Neuronal stem cell (in vitro differentiated cells): ENCODE measurements around the gene IL23R.

Experiments used
- DNase-seq: peaks from one replicate; pipeline ENCODE4 v3.0.0-alpha.2; 2013; ENCODE audit warnings: low spot score
- H2AFZ ChIP-seq: one replicate; pipeline ENCODE4 v1.6.1; 2013; ENCODE audit warnings: mild to moderate bottlenecking, low read length, inconsistent platforms
- H2AK5ac ChIP-seq: 2 replicates; pipeline ENCODE4 v1.6.1; 2013; ENCODE audit warnings: low read depth, mild to moderate bottlenecking, inconsistent platforms, low read length, moderate library complexity, mixed read lengths
- H2BK120ac ChIP-seq: 2 replicates; pipeline ENCODE4 v1.6.1; 2013; ENCODE audit warnings: low read depth, mild to moderate bottlenecking, inconsistent platforms, low read length, moderate library complexity, mixed read lengths
- H2BK12ac ChIP-seq: one replicate; pipeline ENCODE4 v1.6.1; 2013; ENCODE audit warnings: low read length, inconsistent platforms
- H2BK15ac ChIP-seq: 2 replicates; pipeline ENCODE4 v1.6.1; 2013; ENCODE audit warnings: mild to moderate bottlenecking, low read length, inconsistent platforms, mixed read lengths
- H2BK5ac ChIP-seq: one replicate; pipeline ENCODE4 v1.6.1; 2013; ENCODE audit warnings: inconsistent platforms, mild to moderate bottlenecking, low read length, moderate library complexity
- H3K14ac ChIP-seq: one replicate; pipeline ENCODE4 v1.6.1; 2013; ENCODE audit warnings: low read length, inconsistent platforms
- H3K18ac ChIP-seq: 2 replicates; pipeline ENCODE4 v1.6.1; 2013; ENCODE audit warnings: low read length, inconsistent platforms
- H3K23ac ChIP-seq: 2 replicates; pipeline ENCODE4 v1.6.1; 2013; ENCODE audit warnings: low read depth, mild to moderate bottlenecking, mixed read lengths, low read length, inconsistent platforms; ENCODE audit not compliant: poor library complexity
- H3K27ac ChIP-seq: replicated peaks from 3 replicates; pipeline ENCODE4 v1.5.1; 2013; ENCODE audit warnings: low read length, inconsistent platforms
- H3K27me3 ChIP-seq, 3 experiments: 2 replicates each; pipeline ENCODE4 v1.6.1; 2013; ENCODE audit warnings: low read length in 3 of 3, mild to moderate bottlenecking in 2 of 3, inconsistent platforms in 1 of 3, low read depth in 1 of 3, mixed read lengths in 1 of 3, moderate library complexity in 1 of 3; ENCODE audit not compliant: control insufficient read depth in 3 of 3, insufficient read depth in 3 of 3
- H3K36me3 ChIP-seq, 2 donors: replicated peaks in 1 of 2; 2 replicates each; pipeline ENCODE4 v1.6.1; 2013; ENCODE audit warnings: low read length in 2 of 2; ENCODE audit not compliant: control insufficient read depth in 2 of 2, insufficient read depth in 2 of 2
- H3K4ac ChIP-seq: 2 replicates; pipeline ENCODE4 v1.6.1; 2013; ENCODE audit warnings: inconsistent platforms, mild to moderate bottlenecking, low read length, moderate library complexity
- H3K4me1 ChIP-seq, 2 donors: 1 replicate in 1 of 2; 2 replicates in 1 of 2; pipeline ENCODE4 v1.6.1; 2013; ENCODE audit warnings: low read length in 2 of 2, low read depth in 1 of 2; ENCODE audit not compliant: control insufficient read depth in 2 of 2, insufficient read depth in 1 of 2
- H3K4me2 ChIP-seq: one replicate; pipeline ENCODE4 v1.6.1; 2013; ENCODE audit warnings: mild to moderate bottlenecking, low read length, inconsistent platforms; ENCODE audit not compliant: insufficient read depth, poor library complexity, severe bottlenecking
- H3K4me3 ChIP-seq, 2 donors: 2 replicates each; pipeline ENCODE4 v1.5.1; 2013; ENCODE audit warnings: low read length in 2 of 2, mild to moderate bottlenecking in 2 of 2, inconsistent platforms in 1 of 2, moderate library complexity in 1 of 2
- H3K79me1 ChIP-seq: one replicate; pipeline ENCODE4 v1.6.1; 2013; ENCODE audit warnings: low read depth, mild to moderate bottlenecking, inconsistent platforms, low read length, moderate library complexity
- H3K9ac ChIP-seq: one replicate; pipeline ENCODE4 v1.6.1; 2013; ENCODE audit warnings: mild to moderate bottlenecking, low read depth, low read length, inconsistent platforms; ENCODE audit not compliant: poor library complexity
- H3K9me3 ChIP-seq, 2 donors: replicated peaks in 1 of 2; 2 replicates each; pipeline versions ENCODE3 to v1.6.1; 2013; ENCODE audit warnings: low read length in 2 of 2, mild to moderate bottlenecking in 2 of 2, inconsistent platforms in 1 of 2, low read depth in 1 of 2, mixed read lengths in 1 of 2, moderate library complexity in 1 of 2; ENCODE audit not compliant: control insufficient read depth in 2 of 2, insufficient read depth in 1 of 2
- H4K8ac ChIP-seq: one replicate; pipeline ENCODE4 v1.6.1; 2013; ENCODE audit warnings: low read depth, mild to moderate bottlenecking, inconsistent platforms, low read length, moderate library complexity
- H4K91ac ChIP-seq: one replicate; pipeline ENCODE4 v1.6.1; 2013; ENCODE audit warnings: low read length, low read depth, mild to moderate bottlenecking, inconsistent platforms; ENCODE audit not compliant: poor library complexity
- WGBS, 2 donors: extraction: QIAGEN DNeasy Blood & Tissue Kit; methylation state at CpG; one replicate each; pipeline ENCODE4 v1.1.7; 2013; ENCODE audit warnings: missing lambda C conversion rate in 2 of 2, mixed read lengths in 1 of 2; ENCODE audit not compliant: insufficient read length in 2 of 2, insufficient replicate concordance in 1 of 2; ENCODE audit errors: extremely low coverage in 2 of 2; 5-methylcytosine and 5-hydroxymethylcytosine counted together

The IL23R gene

GRCh38 chr1:67264152-67264551 lies 97.9 kb downstream of the IL23R start:
- Histone ChIP-seq H3K9ac (no peak overlapping the region), H3K36me3 (no peaks in the 10 kb centered on the region), H2AK5ac (no peak overlapping the region), H3K79me1 (no peaks in the 10 kb centered on the region), H3K27me3 (peaks cover 0 to 8% (median 0%) of the 10 kb centered on the region in 3 experiments), H3K27ac (no peak overlapping the region), H3K23ac (no peak overlapping the region), H2BK5ac (no peak overlapping the region), H2AFZ (no peak overlapping the region), H4K91ac (no peak overlapping the region), H3K4ac (no peak overlapping the region), H3K14ac (no peak overlapping the region), H3K9me3 (no peaks in the 10 kb centered on the region), H3K4me1 (no peaks in the 10 kb centered on the region), H2BK12ac (no peak overlapping the region), H2BK15ac (no peak overlapping the region), H3K4me3 (no peak overlapping the region), H3K18ac (no peak overlapping the region), H3K4me2 (no peak overlapping the region), H4K8ac (no peak overlapping the region), H2BK120ac (no peak overlapping the region)
- DNase-seq: no peak

DNA sequence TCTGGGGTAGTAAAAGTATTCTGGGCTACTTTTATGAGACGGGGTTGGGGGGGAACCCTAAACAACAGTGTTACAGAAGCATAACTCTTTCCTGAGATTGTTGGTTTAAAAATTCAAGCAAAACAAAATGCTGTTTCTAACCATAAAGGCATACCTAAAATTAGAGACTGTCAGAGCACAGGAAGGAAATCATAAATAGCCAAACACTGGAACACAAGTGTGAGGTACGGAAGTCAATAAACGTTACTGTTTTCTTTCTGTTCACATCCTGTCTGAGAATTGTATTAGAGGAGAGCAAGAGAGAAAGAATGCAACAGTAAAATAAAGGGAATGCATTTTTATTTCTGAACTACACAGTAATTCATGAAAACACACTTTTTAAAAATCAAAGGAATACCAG lies 98.6 kb downstream of the IL23R start:
- no peak overlapping the region for H3K18ac ChIP-seq
- no peak overlapping the region for H2BK12ac ChIP-seq
- no peaks in the 10 kb centered on the region for H3K9me3 ChIP-seq
- H3K4ac ChIP-seq: no peak overlapping the region
- H3K4me2 ChIP-seq: no peak overlapping the region
- H3K79me1 ChIP-seq: no peaks in the 10 kb centered on the region
- DNase-seq: no peak
- no peak overlapping the region for H3K4me3 ChIP-seq
- H3K9ac ChIP-seq: no peak overlapping the region
- H2BK120ac ChIP-seq: no peak overlapping the region
- H2AK5ac ChIP-seq: no peak overlapping the region
- H3K14ac ChIP-seq: no peak overlapping the region
- H4K91ac ChIP-seq: no peak overlapping the region
- H3K27ac ChIP-seq: no peak overlapping the region
- H3K27me3 ChIP-seq: peaks cover 0 to 8% (median 0%) of the 10 kb centered on the region in 3 experiments
- H3K36me3 ChIP-seq: no peaks in the 10 kb centered on the region
- H2BK5ac ChIP-seq: no peak overlapping the region
- H3K23ac ChIP-seq: no peak overlapping the region
- no peak overlapping the region for H2BK15ac ChIP-seq
- no CpG with 5 or more reads among the region's 3 CpGs for WGBS, 2 donors
- H4K8ac ChIP-seq: no peak overlapping the region
- no peaks in the 10 kb centered on the region for H3K4me1 ChIP-seq
- H2AFZ ChIP-seq: no peak overlapping the region

- no peak overlapping the region for H3K14ac ChIP-seq
- H3K4ac ChIP-seq: no peak overlapping the region
- no peak overlapping the region for H2BK12ac ChIP-seq
- no peak overlapping the region for H4K91ac ChIP-seq
- H4K8ac ChIP-seq: no peak overlapping the region
- no CpG with 5 or more reads among the region's 3 CpGs for WGBS, 2 donors
- no peak overlapping the region for H3K27ac ChIP-seq
- no peaks in the 10 kb centered on the region for H3K36me3 ChIP-seq
- no peak overlapping the region for H2AFZ ChIP-seq
- H3K79me1 ChIP-seq: no peaks in the 10 kb centered on the region
- DNase-seq: no peak
- H3K27me3 ChIP-seq: peaks cover 0 to 8% (median 0%) of the 10 kb centered on the region in 3 experiments
- H3K9ac ChIP-seq: no peak overlapping the region
- no peak overlapping the region for H3K23ac ChIP-seq
- H2BK15ac ChIP-seq: no peak overlapping the region
- H3K18ac ChIP-seq: no peak overlapping the region
- H3K4me2 ChIP-seq: no peak overlapping the region
- peaks cover 0 to 2% of the 10 kb centered on the region in 2 donors for H3K9me3 ChIP-seq
- H3K4me1 ChIP-seq: no peaks in the 10 kb centered on the region
- H3K4me3 ChIP-seq: no peak overlapping the region
- H2AK5ac ChIP-seq: no peak overlapping the region
- no peak overlapping the region for H2BK120ac ChIP-seq
- H2BK5ac ChIP-seq: no peak overlapping the region
Observed at GRCh38 chr1:67269061-67269460, 102.8 kb downstream of the IL23R start.

GRCh38 chr1:67270541-67270940 lies 104.3 kb downstream of the IL23R start:
- no peak overlapping the region for H3K4me2 ChIP-seq
- H3K23ac ChIP-seq: no peak overlapping the region
- no peak overlapping the region for H4K8ac ChIP-seq
- no peaks in the 10 kb centered on the region for H3K36me3 ChIP-seq
- peaks cover 0 to 2% of the 10 kb centered on the region in 2 donors for H3K9me3 ChIP-seq
- H2BK5ac ChIP-seq: no peak overlapping the region
- WGBS, 2 donors: 100% methylated on average over 1 of the region's 3 CpGs; no CpG with 5 or more reads in 1 of the 2 donors
- no peak overlapping the region for H2BK12ac ChIP-seq
- no peak overlapping the region for H3K4ac ChIP-seq
- H2BK120ac ChIP-seq: no peak overlapping the region
- no peak overlapping the region for H2AK5ac ChIP-seq
- no peak overlapping the region for H2AFZ ChIP-seq
- no peak overlapping the region for H4K91ac ChIP-seq
- no peaks in the 10 kb centered on the region for H3K79me1 ChIP-seq
- H3K9ac ChIP-seq: no peak overlapping the region
- H3K18ac ChIP-seq: no peak overlapping the region
- no peak overlapping the region for H2BK15ac ChIP-seq
- no peak overlapping the region for H3K27ac ChIP-seq
- no peak overlapping the region for H3K4me3 ChIP-seq
- H3K4me1 ChIP-seq: no peaks in the 10 kb centered on the region
- no peak overlapping the region for H3K14ac ChIP-seq
- H3K27me3 ChIP-seq: peaks cover 0 to 3% (median 0%) of the 10 kb centered on the region in 3 experiments
- DNase-seq: no peak
